ENCODE measurements around the gene EXOC7. TPM values are rescaled to one million over a fixed set of nuclear protein-coding genes. Genes with fewer than 3 reads are reported as not detected.

Gene EXOC7
- total RNA-seq, 1 experiment from 2014 or later: 114 TPM

- no peaks in the 10 kb centered on the region for H3K36me3 ChIP-seq (ENCODE audit: control insufficient read depth in 1 of 2, insufficient read depth in 2 of 2, low read length in 2 of 2)
- H3K79me2 ChIP-seq (ENCODE audit: insufficient read depth, low read length): no peaks in the 10 kb centered on the region
- no peak overlapping the region for H3K27ac ChIP-seq (ENCODE audit: low read depth, low read length)
- no peak overlapping the region for H3K4me3 ChIP-seq (replicated peaks in 1 of 2; ENCODE audit: low read depth in 1 of 2, low read length in 2 of 2)
- no peaks in the 10 kb centered on the region for H3K9me3 ChIP-seq (ENCODE audit: control insufficient read depth in 1 of 2, insufficient read depth in 1 of 2, low read depth in 1 of 2, low read length in 2 of 2)
- TF ChIP-seq CEBPB (IDR thresholded peaks at IDR 0.05; ENCODE audit: low read depth): no peak
- TF ChIP-seq REST (IDR thresholded peaks at IDR 0.05; ENCODE audit: low read depth): no peak
- TF ChIP-seq YY1 (IDR thresholded peaks at IDR 0.05; ENCODE audit: extremely low read depth, insufficient replicate concordance, low read depth, low read length): no peak
- TF ChIP-seq TCF7L2 (IDR thresholded peaks at IDR 0.05; ENCODE audit: borderline replicate concordance, extremely low read depth, insufficient read depth, insufficient read length): no peak
- no peak for TF ChIP-seq ZNF274 (IDR thresholded peaks at IDR 0.05; ENCODE audit: low read depth, low read length)
- TF ChIP-seq EGR1 (IDR thresholded peaks at IDR 0.05; ENCODE audit: low read depth): no peak
- TF ChIP-seq ZBTB33 (IDR thresholded peaks at IDR 0.05; ENCODE audit: extremely low read depth, insufficient replicate concordance, low read length): no peak
- no peak for TF ChIP-seq POLR2AphosphoS5 (IDR thresholded peaks at IDR 0.05; ENCODE audit: low read depth, low read length)
- no peak for TF ChIP-seq SRF (IDR thresholded peaks at IDR 0.05; ENCODE audit: low read depth)
- TF ChIP-seq CBX3 (IDR thresholded peaks at IDR 0.05; ENCODE audit: low read depth): no peak
- no peak for TF ChIP-seq RAD21 (IDR thresholded peaks at IDR 0.05; ENCODE audit: low read depth)
- TF ChIP-seq ELF1 (IDR thresholded peaks at IDR 0.05; ENCODE audit: borderline replicate concordance, low read depth): no peak
- no peak for TF ChIP-seq EZH2 (IDR thresholded peaks at IDR 0.05)
- no peak for TF ChIP-seq ATF3 (IDR thresholded peaks at IDR 0.05)
- TF ChIP-seq POLR2A (IDR thresholded peaks at IDR 0.05; ENCODE audit: borderline replicate concordance, extremely low read depth, insufficient read depth, insufficient read length): no peak
- TF ChIP-seq MAX (IDR thresholded peaks at IDR 0.05): no peak
- no peak for TF ChIP-seq JUND (IDR thresholded peaks at IDR 0.05)
- no peak for TF ChIP-seq FOSL1 (IDR thresholded peaks at IDR 0.05; ENCODE audit: low read depth)
- TF ChIP-seq SIN3A (IDR thresholded peaks at IDR 0.05; ENCODE audit: low read depth): no peak
- no peaks in the 10 kb centered on the region for H3K27me3 ChIP-seq (ENCODE audit: insufficient read depth, low read length)
- BruUV-seq (replicated peaks): no TSS peak
- no peak overlapping the region for H3K4me2 ChIP-seq (ENCODE audit: low read length)
- DNase-seq (ENCODE audit: low read depth, low spot score) (no peak), ATAC-seq (no peak)
- H4K20me1 ChIP-seq (ENCODE audit: insufficient read depth): no peaks in the 10 kb centered on the region
- ChIA-PET POLR2A (no interaction called here), RAD21 (ENCODE audit: low non-redundant PET in 1 of 2, low total read pairs in 2 of 2, uncharacterized antibody in 2 of 2, unreplicated experiment in 2 of 2) (interaction anchor here in 1 of 2 experiments (0.7 to 1.0 kb wide), 2 partner anchors 18 to 157 kb away, joined by 4 read pairs; partner anchors contain the start of gene FOXJ1), CTCF (interaction anchor here (0.7 to 10.0 kb wide), 6 partner anchors 10 to 157 kb away, joined by 3 to 132 read pairs (median 6); no protein-coding TSS in a partner anchor)
- H2AFZ ChIP-seq (ENCODE audit: low read depth, low read length, poor library complexity, severe bottlenecking): no peak overlapping the region
- no peak overlapping the region for H3K9ac ChIP-seq (ENCODE audit: low read length)
- peaks cover 0 to 15% of the 10 kb centered on the region in 2 experiments; a peak in 2 of 4 replicates for H3K4me1 ChIP-seq (ENCODE audit: control insufficient read depth in 1 of 2, insufficient read depth in 2 of 2, low read length in 2 of 2)
- intact Hi-C loops (cut with micrococcal nuclease): no loop called here
- no peaks in the 10 kb centered on the region for H3K9me2 ChIP-seq (ENCODE audit: insufficient read depth)
These were observed 19.6 kb upstream of the EXOC7 start for GRCh38 chr17:76123191-76123499.
